Measurements from ENCODE around the gene SERPINB2. TPM values are rescaled to one million over a fixed set of nuclear protein-coding genes. Genes with fewer than 3 reads are reported as not detected.

SERPINB2 gene
- total RNA-seq, 4 donors from 2014 or later, result 24.5 TPM; not detected in 3

DNA sequence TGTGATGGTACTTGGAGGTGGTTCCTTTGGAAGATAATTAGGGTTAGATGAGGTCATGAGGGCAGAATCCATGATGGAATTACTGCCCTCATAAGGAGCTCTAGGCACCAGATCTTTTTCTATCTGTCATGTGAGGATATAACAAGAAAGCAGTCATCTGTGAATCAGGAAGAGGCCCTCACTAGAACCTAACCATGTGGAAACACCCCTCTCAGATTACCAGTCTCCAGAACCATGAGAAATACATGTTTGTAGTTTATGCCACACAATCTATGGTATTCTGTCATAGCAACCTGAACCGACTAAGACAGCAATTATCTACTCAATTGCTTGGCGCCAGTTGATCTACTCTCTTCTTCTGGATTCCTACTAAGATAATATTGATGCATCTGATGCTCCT lies 17.9 kb downstream of the SERPINB2 start:
- WGBS, result 98% methylated on average over 2 of the region's 2 CpGs
- H3K4me1 ChIP-seq, result no peaks in the 10 kb centered on the region
- intact Hi-C loops (cut with DNase I), result no loop called here

DNA sequence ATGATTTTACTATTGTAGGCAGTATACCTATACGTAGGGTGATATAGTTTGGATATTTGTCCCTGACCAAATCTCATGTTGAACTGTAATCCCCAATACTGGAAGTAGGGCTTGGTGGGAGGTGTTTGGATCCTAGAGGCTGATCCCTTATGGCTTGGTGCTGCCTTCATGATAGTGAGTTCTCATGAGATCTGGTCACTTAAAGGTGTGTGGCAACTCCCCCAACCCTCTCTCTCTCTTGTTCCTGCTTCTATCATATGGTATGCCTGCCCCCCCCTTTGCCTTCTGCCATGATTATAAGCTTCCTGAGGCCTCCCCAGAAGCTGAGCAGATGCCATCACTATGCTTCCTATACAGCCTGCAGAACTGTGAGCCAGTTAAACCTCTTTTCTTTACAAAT lies 18.6 kb downstream of the SERPINB2 start:
- Histone ChIP-seq H3K27me3 (no peaks in the 10 kb centered on the region), H3K4me3 (no peak overlapping the region), H3K9me3 (no peaks in the 10 kb centered on the region), H3K4me1 (no peaks in the 10 kb centered on the region), H3K27ac (replicated peaks in 1 of 4) (no peak overlapping the region), H3K36me3 (no peaks in the 10 kb centered on the region)
- WGBS, result 75% methylated on average over 1 of the region's 1 CpG
- intact Hi-C loops (cut with DNase I), result no loop called here
- TF ChIP-seq EP300 (IDR thresholded peaks at IDR 0.05) (no peak), CTCF (IDR thresholded peaks at IDR 0.05) (no peak), POLR2AphosphoS5 (IDR thresholded peaks at IDR 0.05) (no peak), POLR2A (IDR thresholded peaks at IDR 0.05; ENCODE audit: low read depth) (no peak)
- DNase-seq (ENCODE audit: extremely low spot score), result no peak

More for the DNA sequence above, 17.9 kb downstream of the SERPINB2 start:
- no peaks in the 10 kb centered on the region for H3K9me3 ChIP-seq
- H3K27ac ChIP-seq (replicated peaks in 1 of 4), result no peak overlapping the region
- H3K27me3 ChIP-seq, result no peaks in the 10 kb centered on the region
- no peak overlapping the region for H3K4me3 ChIP-seq
- TF ChIP-seq POLR2A (IDR thresholded peaks at IDR 0.05; ENCODE audit: low read depth) (no peak), POLR2AphosphoS5 (IDR thresholded peaks at IDR 0.05) (no peak), CTCF (IDR thresholded peaks at IDR 0.05) (no peak), EP300 (IDR thresholded peaks at IDR 0.05) (no peak)
- DNase-seq (ENCODE audit: extremely low spot score), result no peak
- no peaks in the 10 kb centered on the region for H3K36me3 ChIP-seq

- intact Hi-C loops (cut with DNase I), result no loop called here
- no peaks in the 10 kb centered on the region for H3K27me3 ChIP-seq
These were observed 20.2 kb downstream of the SERPINB2 start, which contains the start of gene SERPINB10 for GRCh38 chr18:63907664-63908063. Gene SERPINB10 (plus strand): TSS chr18:63907958. CDS start chr18:63915511, 7,553 bp downstream.

GRCh38 chr18:63908858-63909257 lies 21.4 kb downstream of the SERPINB2 start:
- intact Hi-C loops (cut with DNase I), result no loop called here
- 71% methylated on average over 1 of the region's 1 CpG for WGBS
- DNase-seq (ENCODE audit: extremely low spot score), result no peak
- H3K27ac ChIP-seq (replicated peaks in 1 of 4), result no peak overlapping the region
- TF ChIP-seq EP300 (IDR thresholded peaks at IDR 0.05) (no peak), POLR2AphosphoS5 (IDR thresholded peaks at IDR 0.05) (no peak), POLR2A (IDR thresholded peaks at IDR 0.05; ENCODE audit: low read depth) (no peak), CTCF (IDR thresholded peaks at IDR 0.05) (no peak)
- H3K36me3 ChIP-seq, result no peaks in the 10 kb centered on the region
- no peaks in the 10 kb centered on the region for H3K9me3 ChIP-seq
- H3K27me3 ChIP-seq, result no peaks in the 10 kb centered on the region
- H3K4me1 ChIP-seq, result no peaks in the 10 kb centered on the region
- no peak overlapping the region for H3K4me3 ChIP-seq

More at GRCh38 chr18:63907664-63908063, 20.2 kb downstream of the SERPINB2 start, which contains the start of gene SERPINB10:
- no peak within 1 kb of the TSS for H3K4me3 ChIP-seq
- H3K4me1 ChIP-seq, result no peaks in the 10 kb centered on the region
- H3K9me3 ChIP-seq, result no peaks in the 10 kb centered on the region
- H3K36me3 ChIP-seq, result no peaks in the 10 kb centered on the region
- TF ChIP-seq EP300 (IDR thresholded peaks at IDR 0.05) (no peak), POLR2AphosphoS5 (IDR thresholded peaks at IDR 0.05) (no peak), POLR2A (IDR thresholded peaks at IDR 0.05; ENCODE audit: low read depth) (no peak), CTCF (IDR thresholded peaks at IDR 0.05) (no peak)
- no peak for DNase-seq (ENCODE audit: extremely low spot score)
- H3K27ac ChIP-seq (replicated peaks in 1 of 4), result no peak within 1 kb of the TSS

- Histone ChIP-seq H3K36me3 (no peaks in the 10 kb centered on the region), H3K27ac (replicated peaks in 1 of 4) (no peak overlapping the region), H3K27me3 (peaks cover 0 to 6% (median 0%) of the 10 kb centered on the region in 4 donors), H3K4me1 (no peaks in the 10 kb centered on the region), H3K4me3 (no peak overlapping the region), H3K9me3 (no peaks in the 10 kb centered on the region)
- intact Hi-C loops (cut with DNase I), result no loop called here
- TF ChIP-seq POLR2A (IDR thresholded peaks at IDR 0.05; ENCODE audit: low read depth) (no peak), CTCF (IDR thresholded peaks at IDR 0.05) (no peak), EP300 (IDR thresholded peaks at IDR 0.05) (no peak)
- WGBS, result 68% methylated on average over 2 of the region's 2 CpGs
- DNase-seq (ENCODE audit: extremely low spot score), result no peak
These were observed 22.4 kb downstream of the SERPINB2 start for GRCh38 chr18:63909870-63910269.
